Right kidney (tissue), 9 donors: ENCODE data around the gene ROMO1.

Source experiments
- DNase-seq: peaks from one replicate; pipeline ENCODE4 v3.0.0-alpha.2; 2016
- long read RNA-seq, 8 donors: transcript quantifications; one replicate each; lab custom pipeline, GENCODE V29; 2026

The ROMO1 gene
- long read RNA-seq, donor 1, transcript ROMO1-203 (3 exons, 422 nt), result major isoform, 175 of 357 reads
- long read RNA-seq, donor 1, transcript ROMO1-201 (2 exons, 496 nt), result minor isoform, 66 of 357 reads
- long read RNA-seq, donor 1, transcript ROMO1-204 (3 exons, 498 nt), result minor isoform, 115 of 357 reads
- long read RNA-seq, donor 1, partial matches to known transcripts, result 0 of 357 reads
- long read RNA-seq, donor 1, other reads (novel, unspliced or antisense), result 0 of 357 reads
- long read RNA-seq, donor 2, transcript ROMO1-201 (2 exons, 496 nt), result minor isoform, 50 of 219 reads
- long read RNA-seq, donor 2, transcript ROMO1-203 (3 exons, 422 nt), result major isoform, 103 of 219 reads
- long read RNA-seq, donor 2, transcript ROMO1-204 (3 exons, 498 nt), result minor isoform, 65 of 219 reads
- long read RNA-seq, donor 2, partial matches to known transcripts, result 0 of 219 reads
- long read RNA-seq, donor 2, other reads (novel, unspliced or antisense), result 0 of 219 reads
- long read RNA-seq, donor 3, transcript ROMO1-201 (2 exons, 496 nt), result minor isoform, 25 of 99 reads
- long read RNA-seq, donor 3, transcript ROMO1-203 (3 exons, 422 nt), result major isoform, 58 of 99 reads
- long read RNA-seq, donor 3, transcript ROMO1-204 (3 exons, 498 nt), result minor isoform, 16 of 99 reads
- long read RNA-seq, donor 3, partial matches to known transcripts, result 0 of 99 reads
- long read RNA-seq, donor 3, other reads (novel, unspliced or antisense), result 0 of 99 reads
- long read RNA-seq, donor 4, transcript ROMO1-204 (3 exons, 498 nt), result minor isoform, 47 of 188 reads
- long read RNA-seq, donor 4, transcript ROMO1-203 (3 exons, 422 nt), result major isoform, 100 of 188 reads
- long read RNA-seq, donor 4, transcript ROMO1-201 (2 exons, 496 nt), result minor isoform, 41 of 188 reads
- long read RNA-seq, donor 4, partial matches to known transcripts, result 0 of 188 reads
- long read RNA-seq, donor 4, other reads (novel, unspliced or antisense), result 0 of 188 reads
- long read RNA-seq, donor 5, transcript ROMO1-204 (3 exons, 498 nt), result minor isoform, 54 of 194 reads
- long read RNA-seq, donor 5, transcript ROMO1-201 (2 exons, 496 nt), result minor isoform, 37 of 194 reads
- long read RNA-seq, donor 5, transcript ROMO1-203 (3 exons, 422 nt), result major isoform, 88 of 194 reads
- long read RNA-seq, donor 5, partial matches to known transcripts, result 0 of 194 reads
- long read RNA-seq, donor 5, other reads (novel, unspliced or antisense), result 15 of 194 reads
- long read RNA-seq, donor 6, transcript ROMO1-203 (3 exons, 422 nt), result major isoform, 105 of 493 reads
- long read RNA-seq, donor 6, transcript ROMO1-201 (2 exons, 496 nt), result minor isoform, 66 of 493 reads
- long read RNA-seq, donor 6, transcript ROMO1-204 (3 exons, 498 nt), result minor isoform, 44 of 493 reads
- long read RNA-seq, donor 6, partial matches to known transcripts, result 251 of 493 reads
- long read RNA-seq, donor 6, other reads (novel, unspliced or antisense), result 27 of 493 reads
- long read RNA-seq, donor 7, transcript ROMO1-204 (3 exons, 498 nt), result minor isoform, 84 of 298 reads
- long read RNA-seq, donor 7, transcript ROMO1-201 (2 exons, 496 nt), result minor isoform, 71 of 298 reads
- long read RNA-seq, donor 7, transcript ROMO1-203 (3 exons, 422 nt), result major isoform, 142 of 298 reads
- long read RNA-seq, donor 7, partial matches to known transcripts, result 0 of 298 reads
- long read RNA-seq, donor 7, other reads (novel, unspliced or antisense), result 0 of 298 reads
- long read RNA-seq, donor 8, transcript ROMO1-201 (2 exons, 496 nt), result minor isoform, 43 of 171 reads
- long read RNA-seq, donor 8, transcript ROMO1-204 (3 exons, 498 nt), result minor isoform, 41 of 171 reads
- long read RNA-seq, donor 8, transcript ROMO1-203 (3 exons, 422 nt), result major isoform, 86 of 171 reads
- long read RNA-seq, donor 8, partial matches to known transcripts, result 0 of 171 reads
- long read RNA-seq, donor 8, other reads (novel, unspliced or antisense), result 0 of 171 reads

- DNase-seq, result peak; percentile 90
Observed at GRCh38 chr20:35699127-35699956, at the start of gene ROMO1, which contains the start of gene NFS1. Gene ROMO1, plus strand, starts transcription at chr20:35699405. Its CDS starts 228 bp downstream, at chr20:35699633. Gene NFS1, minus strand, starts transcription at chr20:35699352. Its CDS starts 64 bp downstream, at chr20:35699288.

GRCh38 chr20:35650632-35651031 is 48.6 kb upstream of the ROMO1 start:
- DNase-seq, result no peak

- no peak for DNase-seq
Observed at GRCh38 chr20:35651958-35652357, 47.2 kb upstream of the ROMO1 start.

DNA sequence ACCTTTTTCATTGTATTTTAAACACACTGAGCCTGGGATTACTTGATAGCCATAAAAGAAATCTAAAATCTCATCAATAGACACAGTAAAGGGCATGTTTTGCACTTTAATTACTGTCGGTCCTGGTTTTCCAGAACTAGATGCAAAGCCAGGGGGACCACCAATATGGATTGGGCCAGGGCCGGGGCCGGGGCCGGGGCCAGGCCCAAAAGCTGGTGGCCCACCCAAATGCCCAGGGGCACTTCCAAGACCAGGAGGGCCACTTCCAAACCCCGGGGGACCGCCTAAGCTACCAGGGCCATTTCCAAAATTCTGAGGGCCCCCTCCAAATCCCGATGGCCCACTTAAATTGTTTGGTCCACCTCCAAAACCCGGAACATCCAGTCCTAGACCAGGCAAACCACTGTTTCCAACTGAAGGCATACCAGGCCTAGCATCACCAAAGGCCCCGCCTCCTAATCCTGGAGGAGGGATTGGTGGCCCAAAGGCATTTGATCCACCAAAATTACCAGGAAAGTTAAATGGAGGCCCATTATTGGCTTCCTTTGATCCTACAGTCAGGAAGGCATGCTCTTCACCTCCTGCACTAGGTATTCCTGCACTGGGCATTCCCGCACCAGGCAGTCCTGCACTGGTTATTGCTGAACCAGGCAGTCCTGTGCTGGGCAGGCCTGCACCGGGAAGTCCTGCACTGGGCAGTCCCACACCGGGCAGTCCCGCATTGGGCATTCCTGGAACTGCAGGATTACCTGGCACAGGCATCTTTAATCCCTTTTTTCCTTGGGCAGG is 46.4 kb upstream of the ROMO1 start:
- DNase-seq, result no peak

GRCh38 chr20:35653430-35653734 is 45.8 kb upstream of the ROMO1 start:
- no peak for DNase-seq

DNA sequence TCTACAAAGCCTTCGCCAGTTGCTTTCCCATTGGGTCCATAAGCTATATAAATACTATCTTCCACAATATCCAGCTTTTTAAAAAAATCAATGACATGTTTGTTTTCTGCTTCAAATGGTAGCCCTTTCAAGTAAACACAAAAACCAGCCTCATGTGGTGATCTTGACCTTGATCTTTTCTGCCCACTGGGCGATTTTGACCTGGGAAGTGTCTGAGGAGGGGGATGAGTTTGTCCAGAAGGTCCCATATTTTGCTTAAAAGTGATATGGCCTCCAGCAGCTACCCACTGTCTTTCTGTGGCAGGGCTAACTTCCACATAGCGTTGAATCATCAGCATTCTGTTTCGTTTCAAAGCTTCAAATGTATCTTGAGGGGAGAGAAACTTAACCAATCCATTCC is 45.3 kb upstream of the ROMO1 start:
- no peak for DNase-seq

- DNase-seq, result no peak
Observed at GRCh38 chr20:35654415-35654814, 44.8 kb upstream of the ROMO1 start.

DNA sequence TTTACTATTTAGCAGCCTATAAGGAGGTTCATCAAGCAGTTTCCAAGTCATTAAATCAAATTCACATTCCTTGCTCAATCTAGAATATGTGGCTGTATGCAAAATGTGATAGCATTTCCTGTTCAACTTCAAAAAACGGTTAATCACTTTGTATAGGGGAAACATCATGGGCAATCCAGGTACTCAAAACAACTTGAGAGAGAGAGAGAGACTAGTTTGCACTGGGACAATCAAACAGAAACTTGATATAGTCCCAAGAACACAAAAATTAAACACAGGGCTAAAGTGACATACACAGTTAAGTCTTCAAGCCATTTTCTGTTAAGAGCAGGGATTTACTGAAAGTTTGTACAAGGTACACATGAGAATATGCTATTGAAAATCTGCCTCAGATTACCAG is 41.9 kb upstream of the ROMO1 start:
- no peak for DNase-seq

DNA sequence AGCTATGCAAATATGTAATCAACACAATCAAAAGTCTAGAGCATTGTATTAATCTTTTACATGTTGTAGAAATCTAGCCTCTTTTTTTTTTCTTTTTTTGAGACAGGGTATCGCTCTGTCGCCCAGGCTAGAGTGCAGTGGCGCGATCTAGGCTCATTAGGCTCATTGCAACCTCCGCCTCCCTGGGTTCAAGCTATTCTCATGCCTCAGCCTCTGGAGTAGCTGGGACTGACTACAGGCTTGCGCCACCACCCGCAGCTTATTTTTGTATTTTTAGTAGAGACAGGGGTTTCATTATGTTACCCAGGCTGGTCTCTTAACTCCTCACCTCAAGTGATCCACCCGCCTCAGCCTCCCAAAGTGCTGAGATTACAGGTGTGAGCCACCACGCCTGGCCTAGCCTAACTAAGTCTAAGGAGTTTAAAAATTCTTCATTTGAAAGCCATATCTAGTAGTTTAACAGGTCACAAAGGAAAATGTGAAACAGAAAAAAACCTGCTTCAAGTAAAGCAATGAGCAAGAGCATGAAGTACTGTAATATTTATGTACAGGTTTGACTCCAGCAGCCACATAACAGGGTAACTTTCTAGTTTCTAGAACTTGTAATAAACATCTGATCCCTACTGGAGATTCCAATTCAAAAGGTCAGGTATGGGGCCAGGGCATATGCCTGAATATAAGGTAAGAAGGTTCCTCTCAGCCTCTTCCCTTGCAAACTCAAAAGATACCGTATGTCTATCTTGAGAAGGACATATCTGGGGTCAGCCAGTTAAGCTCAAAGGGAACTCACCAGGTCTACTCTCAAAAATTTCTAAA is 38.9 kb upstream of the ROMO1 start:
- no peak for DNase-seq

DNA sequence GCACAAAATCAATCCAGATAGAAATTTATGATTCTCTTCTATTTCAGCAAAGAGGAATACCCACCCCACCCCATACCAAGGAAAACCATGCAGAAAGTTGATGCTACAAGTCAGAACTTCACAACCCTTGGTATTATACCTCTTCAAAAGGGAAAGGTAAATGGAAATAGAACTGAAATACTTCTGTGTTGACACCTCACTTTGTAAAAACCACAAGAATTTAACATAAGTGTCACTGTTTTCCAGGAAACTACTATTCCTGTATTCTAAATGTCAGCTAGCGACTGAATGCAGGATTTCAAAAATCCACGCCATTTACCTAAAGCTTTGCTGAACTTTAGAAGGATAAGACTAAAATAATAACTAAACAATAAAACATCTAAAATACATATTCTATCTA is 38.2 kb upstream of the ROMO1 start:
- no peak for DNase-seq

DNA sequence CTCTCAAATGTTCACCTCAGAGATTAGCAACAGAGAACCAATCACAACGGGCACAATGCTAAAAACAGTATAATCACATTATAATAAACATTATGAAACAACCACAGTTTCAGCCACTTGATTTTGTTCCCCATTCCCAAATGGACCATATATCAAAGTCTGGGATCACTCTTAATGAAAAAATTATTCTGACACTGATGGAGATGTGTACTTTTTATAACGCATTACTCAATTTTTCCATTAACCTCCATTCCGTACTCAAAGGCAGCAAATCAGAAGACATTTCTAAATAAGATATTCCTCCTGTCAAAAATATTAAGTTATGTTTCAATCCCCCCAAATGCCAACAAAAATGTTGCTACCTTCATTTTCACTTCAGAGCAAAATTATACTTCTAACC is 37.3 kb upstream of the ROMO1 start:
- DNase-seq, result no peak

- no peak for DNase-seq
Observed at GRCh38 chr20:35662551-35662950, 36.7 kb upstream of the ROMO1 start.

GRCh38 chr20:35663516-35664465 is 35.4 kb upstream of the ROMO1 start:
- DNase-seq, result no peak

DNA sequence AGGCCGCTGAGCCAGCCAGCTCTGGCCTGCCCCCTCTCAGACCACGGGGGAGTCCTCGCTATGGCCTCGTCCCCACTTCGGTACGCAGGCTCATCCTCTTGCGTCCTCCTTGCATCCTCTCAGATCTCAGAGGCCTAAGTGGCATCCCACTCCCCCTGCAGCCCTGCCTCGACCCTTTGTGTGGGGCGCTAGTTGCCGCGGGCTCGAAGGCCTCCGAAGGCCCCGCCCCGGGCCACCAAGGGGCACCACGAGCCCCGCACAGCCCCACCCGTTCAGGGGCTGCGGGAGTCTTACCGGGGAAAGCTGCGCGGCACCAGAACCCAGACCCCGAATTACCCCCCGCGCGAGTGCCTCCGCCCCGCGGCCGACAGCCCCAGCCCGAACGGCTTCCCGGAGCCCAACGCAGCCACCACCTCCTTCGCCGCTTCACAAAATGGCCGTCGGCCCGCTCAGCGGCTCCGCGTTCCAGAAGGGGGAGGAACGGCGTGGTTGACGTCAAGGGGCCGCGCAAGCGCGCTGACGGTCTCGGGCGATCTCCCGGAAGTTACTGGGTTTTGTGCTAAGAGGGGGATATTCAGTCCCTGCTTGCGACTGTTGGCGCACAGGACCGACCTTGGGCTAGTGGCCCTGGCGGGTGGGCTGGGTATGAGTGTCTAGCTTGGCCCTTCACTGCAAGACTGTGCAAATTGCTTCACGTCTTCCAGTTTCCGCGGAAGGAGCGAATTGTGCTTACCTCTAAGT is 34.6 kb upstream of the ROMO1 start, which contains the start of the genes CPNE1 and RBM12:
Gene CPNE1 (minus strand): TSS at position 435 of the 741 bp plus-strand sequence. CDS start 31,977 bp downstream, outside the sequence.
Gene RBM12 (minus strand): TSS at position 435 of the 741 bp plus-strand sequence. CDS start 9,578 bp downstream, outside the sequence.
- peak; percentile 99 for DNase-seq

DNA sequence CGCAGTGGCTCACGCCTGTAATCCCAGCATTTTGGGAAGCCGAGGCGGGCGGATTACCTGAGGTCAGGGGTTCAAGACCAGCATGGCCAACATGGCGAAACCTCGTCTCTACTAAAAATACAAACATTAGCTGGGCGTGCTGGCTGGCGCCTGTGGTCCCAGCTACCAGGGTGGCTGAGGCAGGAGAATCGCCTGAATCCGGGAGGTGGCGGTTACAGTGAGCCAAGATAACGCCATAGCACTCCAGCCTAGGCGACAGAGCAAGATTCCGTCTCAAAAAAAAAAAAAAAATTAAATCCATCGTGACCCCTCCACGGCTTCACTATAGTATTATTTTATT is 33.3 kb upstream of the ROMO1 start:
- DNase-seq, result no peak

DNA sequence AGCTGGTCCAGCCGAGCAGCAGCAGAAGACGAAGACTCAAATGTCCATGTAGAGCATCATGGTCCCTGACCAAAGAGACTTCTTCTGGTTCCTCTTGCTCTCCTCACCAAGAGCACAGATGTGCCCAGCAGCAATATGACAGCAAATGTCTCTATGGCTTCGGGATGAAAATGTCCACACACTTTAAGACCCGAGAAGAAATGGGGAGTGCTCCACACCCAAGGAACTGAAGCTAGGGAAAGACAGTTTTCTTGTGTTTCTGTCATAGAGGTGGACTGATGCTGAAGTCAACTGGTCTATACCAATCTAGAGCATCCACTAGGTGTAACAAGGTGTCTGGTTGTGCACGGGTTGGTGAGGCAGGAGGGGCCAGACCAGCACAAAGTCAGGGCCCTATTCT is 30.0 kb upstream of the ROMO1 start:
- no peak for DNase-seq
